Ovary (tissue), 9 donors: Measurements from ENCODE around the gene DUS3L. TPM values are rescaled to one million over a fixed set of nuclear protein-coding genes. Genes with fewer than 3 reads are reported as not detected.
"Not testable (repeated sequence)": the region's sequence is repeated elsewhere in the genome, so short reads cannot be mapped to it uniquely, and the experiment has no call there.

Source experiments
- DNase-seq, 5 donors: peaks; one replicate each; pipeline ENCODE4 v3.0.0-alpha.2; 2019 to 2020
- H3K27ac ChIP-seq, 2 donors: fragments of 200-600 bp; one replicate each; pipeline versions ENCODE4 v1.5.1 to v1.8.0; 2019 to 2022
- H3K27me3 ChIP-seq: fragments of 200-600 bp; one replicate; pipeline ENCODE4 v1.8.0; 2022
- H3K36me3 ChIP-seq: fragments of 200-600 bp; sonication (generic); one replicate; pipeline ENCODE4 v1.5.1; 2019
- H3K4me1 ChIP-seq: one replicate; pipeline ENCODE4 v1.8.1; 2013; ENCODE audit warnings: mild to moderate bottlenecking, moderate library complexity; ENCODE audit not compliant: insufficient read depth
- H3K4me3 ChIP-seq: fragments of 200-600 bp; sonication (generic); one replicate; pipeline ENCODE4 v1.5.1; 2017
- H3K9me3 ChIP-seq, 2 donors: fragments of 200-600 bp in 1 of 2; sonication (generic) in 1 of 2; one replicate each; pipeline versions ENCODE4 v1.5.1 to v1.8.1; 2013 to 2019; ENCODE audit warnings: mild to moderate bottlenecking in 1 of 2, moderate library complexity in 1 of 2
- EP300 ChIP-seq: sonication (generic); formaldehyde crosslinking; IDR thresholded peaks from one replicate; pipeline ENCODE4 v1.6.1; 2017; ENCODE audit warnings: antibody characterized with exemption
- POLR2A ChIP-seq: fragments of 450-650 bp; IDR thresholded peaks from one replicate; pipeline ENCODE4 v1.6.1; 2017; ENCODE audit warnings: antibody characterized with exemption, mild to moderate bottlenecking, moderate library complexity
- WGBS, 3 donors: extraction: QIAGEN DNeasy Blood & Tissue Kit in 1 of 3; methylation state at CpG; one replicate each; pipeline versions ENCODE4 v1.1.5 to v1.1.7; 2013 to 2017; 5-methylcytosine and 5-hydroxymethylcytosine counted together
- intact Hi-C, 4 donors: fragments of 100-400 bp; cut with DNase I; formaldehyde crosslinking; loops; one replicate each; pipeline versions ENCODE4 v1.11.0 to v1.15.1; 2022 to 2023
- polyA plus RNA-seq, 2 donors: library from polyadenylated mRNA; stranded (reverse); fragments of 200-250 nt in 1 of 2; fragments of 350-450 nt in 1 of 2; fragmentation: Illumina TruSeq in 1 of 2; extraction: RNeasy Lipid Tissue Mini Kit (QIAGEN cat#74804) in 1 of 2; gene quantifications; one replicate each; pipeline ENCODE4 v1.2.3, GENCODE V29; 2013 to 2014
- total RNA-seq, 7 donors: library from RNA; depleted of rRNA in 2 of 7; stranded (reverse); fragments of >200 nt in 2 of 7; fragmentation: NEBNext Ultra II Directional in 3 of 7; extraction: Animal tissue kit (Norgen Biotek cat#: 25700) in 3 of 7; gene quantifications; one replicate each; pipeline versions ENCODE4 v1.1.0 to v1.2.4, GENCODE V29; 2016 to 2023
- TF ChIP-seq, protein P1 (sequence below), 3 donors: fragments of 450-650 bp in 2 of 3; fragments of 200-600 bp in 1 of 3; IDR thresholded peaks; one replicate each; pipeline versions ENCODE4 v1.5.1 to v1.8.0; 2016 to 2022; ENCODE audit warnings: antibody characterized with exemption in 3 of 3, mild to moderate bottlenecking in 1 of 3
- donor health status: DM: no; HTN: no; CAD: no; lungs with moderate emphysema.
- donor health status: DM: no; HTN: no; CAD: no.
- donor health status: Bipolar disorder and iron deficiency.
- donor health status: DM: yes; HTN: yes; CAD: no.
- donor health status: DM: no; HTN: no; CAD: no.
- donor health status: DM: yes; HTN: yes; CAD: no.

DUS3L gene
- total and polyA plus RNA-seq, 9 donors: 1.2 to 50.1 (median 39.7) TPM

DNA sequence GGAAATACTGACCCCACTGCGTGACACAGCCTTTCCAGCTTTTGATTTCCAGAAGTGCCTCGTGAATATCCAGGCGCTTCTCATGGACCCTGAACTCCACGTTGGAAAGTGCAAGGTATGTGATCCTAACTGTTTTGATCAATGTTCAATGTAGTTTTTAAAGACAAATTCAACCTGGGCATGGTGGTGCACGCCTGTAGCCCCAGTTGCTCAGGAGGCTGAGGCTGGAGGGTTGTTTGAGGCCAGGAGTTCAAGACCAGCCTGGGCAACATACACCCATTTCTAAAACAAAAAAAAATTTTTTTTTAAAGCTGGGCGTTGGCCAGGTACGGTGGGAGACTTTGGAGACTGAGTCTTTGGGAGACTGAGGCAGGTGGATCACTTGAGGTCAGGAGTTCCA lies 39.3 kb downstream of the DUS3L start:
- Histone ChIP-seq H3K27me3 (no peaks in the 10 kb centered on the region), H3K9me3 (no peaks in the 10 kb centered on the region), H3K4me1 (no peaks in the 10 kb centered on the region), H3K27ac (no peak overlapping the region), H3K4me3 (no peak overlapping the region), H3K36me3 (no peaks in the 10 kb centered on the region)
- no peak for TF ChIP-seq EP300
- TF ChIP-seq, protein P1, sequence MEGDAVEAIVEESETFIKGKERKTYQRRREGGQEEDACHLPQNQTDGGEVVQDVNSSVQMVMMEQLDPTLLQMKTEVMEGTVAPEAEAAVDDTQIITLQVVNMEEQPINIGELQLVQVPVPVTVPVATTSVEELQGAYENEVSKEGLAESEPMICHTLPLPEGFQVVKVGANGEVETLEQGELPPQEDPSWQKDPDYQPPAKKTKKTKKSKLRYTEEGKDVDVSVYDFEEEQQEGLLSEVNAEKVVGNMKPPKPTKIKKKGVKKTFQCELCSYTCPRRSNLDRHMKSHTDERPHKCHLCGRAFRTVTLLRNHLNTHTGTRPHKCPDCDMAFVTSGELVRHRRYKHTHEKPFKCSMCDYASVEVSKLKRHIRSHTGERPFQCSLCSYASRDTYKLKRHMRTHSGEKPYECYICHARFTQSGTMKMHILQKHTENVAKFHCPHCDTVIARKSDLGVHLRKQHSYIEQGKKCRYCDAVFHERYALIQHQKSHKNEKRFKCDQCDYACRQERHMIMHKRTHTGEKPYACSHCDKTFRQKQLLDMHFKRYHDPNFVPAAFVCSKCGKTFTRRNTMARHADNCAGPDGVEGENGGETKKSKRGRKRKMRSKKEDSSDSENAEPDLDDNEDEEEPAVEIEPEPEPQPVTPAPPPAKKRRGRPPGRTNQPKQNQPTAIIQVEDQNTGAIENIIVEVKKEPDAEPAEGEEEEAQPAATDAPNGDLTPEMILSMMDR (IDR thresholded peaks at IDR 0.05): no peak
- TF ChIP-seq POLR2A: no peak
- DNase-seq: no peak
- WGBS, 3 donors: 71 to 84% (median 77%) methylated on average over 7 of the region's 7 CpGs
- intact Hi-C loops: no loop called here

DNA sequence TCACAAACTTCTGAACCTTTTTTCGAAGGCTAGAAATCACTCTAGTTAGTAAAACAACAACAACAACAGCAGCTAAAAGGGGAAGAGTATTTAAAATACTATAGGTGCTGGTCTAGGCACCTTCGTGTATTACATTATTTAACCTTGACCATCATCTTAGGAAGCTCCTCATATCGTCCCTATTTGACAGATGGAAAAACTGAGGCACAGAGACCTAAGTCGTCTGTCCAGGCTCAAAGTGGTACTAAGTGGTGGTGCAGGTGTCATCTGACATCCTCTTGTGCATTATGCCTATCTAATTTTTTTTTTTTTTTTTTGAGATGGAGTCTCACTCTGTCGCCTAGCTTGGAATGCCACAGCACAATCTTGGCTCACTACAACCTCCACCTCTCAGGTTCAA lies 41.5 kb downstream of the DUS3L start:
- no peaks in the 10 kb centered on the region for H3K27me3 ChIP-seq
- H3K4me3 ChIP-seq: no peak overlapping the region
- intact Hi-C loops: no loop called here
- no peak overlapping the region for H3K27ac ChIP-seq
- no peaks in the 10 kb centered on the region for H3K36me3 ChIP-seq
- DNase-seq: no peak
- TF ChIP-seq POLR2A (no peak), EP300 (no peak)
- TF ChIP-seq, protein P1 (IDR thresholded peaks at IDR 0.05): no peak
- no peaks in the 10 kb centered on the region for H3K9me3 ChIP-seq
- H3K4me1 ChIP-seq: no peaks in the 10 kb centered on the region
- 77 to 85% (median 78%) methylated on average over 5 of the region's 5 CpGs for WGBS, 3 donors

DNA sequence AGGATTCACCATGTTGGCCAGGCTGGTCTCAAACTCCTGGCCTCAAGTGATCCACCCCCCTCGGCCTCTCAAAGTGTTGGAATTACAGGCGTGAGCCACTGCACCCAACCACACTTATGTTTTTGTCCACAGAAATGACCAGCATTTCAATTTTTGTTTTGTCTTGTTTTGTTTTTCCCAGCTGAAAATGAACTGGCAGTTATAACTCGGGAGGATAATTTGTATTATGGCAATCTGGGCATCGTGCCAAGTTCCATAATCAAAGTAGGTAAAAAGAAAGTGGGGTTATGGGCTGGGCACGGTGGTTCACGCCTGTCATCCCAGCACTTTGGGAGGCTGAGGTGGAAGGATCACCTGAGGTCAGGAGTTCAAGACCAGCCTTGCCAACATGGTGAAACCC lies 42.0 kb downstream of the DUS3L start:
- H3K36me3 ChIP-seq, DNase-seq, H3K9me3 ChIP-seq, intact Hi-C loops, H3K4me3 ChIP-seq, H3K27me3 ChIP-seq, H3K4me1 ChIP-seq, H3K27ac ChIP-seq: not testable (repeated sequence)
- 6 to 22% (median 12%) methylated on average over 6 of the region's 6 CpGs for WGBS, 3 donors

DNA sequence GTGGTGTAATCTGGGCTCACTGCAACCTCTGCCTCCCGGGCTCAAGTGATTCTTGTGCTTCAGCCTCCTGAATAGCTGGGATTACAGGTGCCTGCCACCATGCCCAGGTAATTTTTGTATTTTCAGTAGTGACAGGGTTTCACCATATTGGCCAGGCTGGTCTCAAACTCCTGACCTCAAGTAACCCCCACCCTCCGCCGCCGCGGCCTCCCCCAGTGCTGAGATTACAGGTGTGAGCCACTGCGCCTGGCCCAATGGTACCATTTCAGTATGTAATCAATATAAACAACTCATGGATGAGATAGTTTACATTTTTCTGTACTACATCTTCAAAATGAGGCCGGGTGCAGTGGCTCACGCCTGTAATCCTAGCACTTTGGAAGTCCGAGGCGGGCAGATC lies 46.0 kb downstream of the DUS3L start:
- H3K9me3 ChIP-seq, intact Hi-C loops, H3K36me3 ChIP-seq, DNase-seq, H3K27ac ChIP-seq, H3K27me3 ChIP-seq, H3K4me1 ChIP-seq, H3K4me3 ChIP-seq: not testable (repeated sequence)
- 71 to 81% (median 76%) methylated on average over 10 of the region's 10 CpGs for WGBS, 3 donors

DNA sequence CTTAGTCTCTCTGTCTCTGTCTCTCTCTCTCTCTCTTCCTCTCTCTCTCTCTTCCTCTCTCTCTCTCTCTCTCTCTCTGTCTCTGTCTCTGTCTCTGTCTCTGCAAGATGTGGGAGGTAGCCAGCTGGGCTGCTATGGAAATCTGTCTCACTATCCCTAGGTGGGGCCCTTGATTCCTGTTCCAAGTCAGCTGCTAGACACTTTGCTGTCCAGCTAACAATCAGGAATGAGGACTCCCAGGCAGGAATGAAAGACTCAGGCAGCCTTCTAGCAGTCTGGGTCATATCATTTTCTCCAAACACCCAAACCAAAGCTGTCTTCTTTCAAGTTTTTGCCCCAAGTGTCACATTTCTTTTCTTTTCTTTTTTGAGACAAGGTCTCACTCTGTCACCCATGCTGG lies 47.3 kb downstream of the DUS3L start:
- TF ChIP-seq POLR2A (no peak), EP300 (no peak)
- TF ChIP-seq, protein P1 (IDR thresholded peaks at IDR 0.05): no peak
- DNase-seq: no peak
- Histone ChIP-seq H3K9me3 (no peaks in the 10 kb centered on the region), H3K4me1 (no peaks in the 10 kb centered on the region), H3K27ac (no peak overlapping the region), H3K4me3 (no peak overlapping the region), H3K27me3 (no peaks in the 10 kb centered on the region), H3K36me3 (no peaks in the 10 kb centered on the region)
- intact Hi-C loops: no loop called here

DNA sequence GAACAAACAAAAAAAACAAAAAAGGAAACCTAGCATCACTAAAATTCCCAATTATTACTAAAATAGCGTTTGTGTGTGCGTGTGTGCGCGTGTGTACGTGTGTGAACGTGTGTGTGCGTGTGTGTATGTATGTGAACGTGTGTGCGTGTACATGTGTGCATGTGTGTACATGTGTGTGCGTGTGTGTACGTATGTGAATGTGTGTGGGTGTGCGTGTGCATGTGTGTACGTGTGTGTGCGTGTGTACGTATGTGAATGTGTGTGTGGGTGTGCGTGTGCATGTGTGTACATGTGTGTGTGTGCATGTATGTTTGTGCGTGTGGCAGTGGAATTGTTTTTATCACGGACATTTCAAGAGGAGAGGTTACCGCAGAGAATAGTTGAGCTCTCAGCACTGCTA lies 48.9 kb downstream of the DUS3L start:
- Histone ChIP-seq H3K4me1 (no peaks in the 10 kb centered on the region), H3K4me3 (no peak overlapping the region), H3K36me3 (no peaks in the 10 kb centered on the region), H3K9me3 (no peaks in the 10 kb centered on the region), H3K27me3 (no peaks in the 10 kb centered on the region), H3K27ac (no peak overlapping the region)
- TF ChIP-seq POLR2A: no peak
- TF ChIP-seq, protein P1 (IDR thresholded peaks at IDR 0.05): no peak
- no peak for TF ChIP-seq EP300
- intact Hi-C loops: no loop called here
- no peak for DNase-seq
- 81 to 88% (median 83%) methylated on average over 19 of the region's 19 CpGs for WGBS, 3 donors
